Body of pancreas (tissue), 4 donors: ENCODE results near the gene ADAD2.

ENCODE experiments used
- CTCF ChIP-seq, 7 experiments: fragments of 450-650 bp in 4 of 7; fragments of 200-600 bp in 3 of 7; sonication (generic) in 3 of 7; IDR thresholded peaks; one replicate each; pipeline ENCODE4 v1.5.1; 2016 to 2019; ENCODE audit warnings: antibody characterized with exemption in 7 of 7
- POLR2A ChIP-seq, 3 donors: fragments of 450-650 bp; IDR thresholded peaks; one replicate each; pipeline ENCODE4 v1.6.1; 2016; ENCODE audit warnings: antibody characterized with exemption in 3 of 3, mild to moderate bottlenecking in 2 of 3

- TF ChIP-seq POLR2A (IDR thresholded peaks at IDR 0.05) (peak in 2 of 3 donors; percentile 59 to 63), CTCF (IDR thresholded peaks at IDR 0.05) (peak; percentile 94 to 99 (median 97))
Observed at GRCh38 chr16:84186685-84187437, 4.1 kb upstream of the ADAD2 start, which contains the start of gene TAF1C.
